HEK293 (cell line): ENCODE data around the gene RAB23.

Source experiments
- CTCF ChIA-PET: fragments of 350-600 bp; formaldehyde crosslinking; extraction: SDS; loops from one replicate; lab custom pipeline; 2021; ENCODE audit warnings: antibody characterized with exemption; lab: Yijun Ruan, JAX
- POLR2A ChIA-PET: fragments of 300-600 bp; formaldehyde crosslinking; extraction: SDS; loops from one replicate; lab custom pipeline; 2020; ENCODE audit warnings: antibody characterized with exemption, inconsistent platforms; lab: Yijun Ruan, JAX
- H3K27ac ChIP-seq: fragments of 200-500 bp; sonication (Bioruptor generic); 2 replicates; pipeline ENCODE4 v1.5.1; 2014; ENCODE audit warnings: low read depth, low read length, control low read depth, inconsistent platforms; ENCODE audit errors: extremely low read depth
- H3K36me3 ChIP-seq, 2 experiments: fragments of 200-500 bp in 1 of 2; sonication (Bioruptor generic) in 1 of 2; 1 replicate in 1 of 2; 2 replicates in 1 of 2; pipeline ENCODE4 v1.5.1; 2014 to 2017; ENCODE audit warnings: inconsistent platforms in 2 of 2, low read length in 2 of 2; ENCODE audit not compliant: control insufficient read depth in 2 of 2, insufficient read depth in 1 of 2
- H3K4me1 ChIP-seq: fragments of 200-500 bp; sonication (Bioruptor generic); 2 replicates; pipeline ENCODE4 v1.5.1; 2014; ENCODE audit warnings: mild to moderate bottlenecking, low read length, inconsistent platforms; ENCODE audit not compliant: control insufficient read depth, insufficient read depth
- H3K4me3 ChIP-seq: 2 replicates; pipeline ENCODE4 v1.5.1; 2011; ENCODE audit warnings: low read depth, mild to moderate bottlenecking, control low read depth, low read length, moderate library complexity
- H3K9me3 ChIP-seq: fragments of 200-500 bp; sonication (Bioruptor generic); 2 replicates; pipeline ENCODE4 v1.5.1; 2014; ENCODE audit warnings: low read depth, low read length, inconsistent platforms; ENCODE audit not compliant: control insufficient read depth, insufficient read depth
- GLIS2 ChIP-seq: fragments of 450-650 bp; formaldehyde crosslinking; IDR thresholded peaks from 2 replicates; pipeline ENCODE4 v1.5.1; 2016; ENCODE audit warnings: missing biosample characterization, missing genetic modification characterization
- HOXD13 ChIP-seq: sonication (generic); formaldehyde crosslinking; IDR thresholded peaks from 2 replicates; pipeline ENCODE4 v1.8.0; 2022; ENCODE audit warnings: missing genetic modification reagents, borderline replicate concordance
- OSR2 ChIP-seq: fragments of 450-650 bp; formaldehyde crosslinking; IDR thresholded peaks from 2 replicates; pipeline ENCODE4 v1.5.1; 2016; ENCODE audit warnings: missing biosample characterization, missing genetic modification characterization
- PRDM1 ChIP-seq: fragments of 450-650 bp; formaldehyde crosslinking; IDR thresholded peaks from 2 replicates; pipeline ENCODE4; 2016; ENCODE audit warnings: missing biosample characterization, missing genetic modification characterization
- SP3 ChIP-seq: fragments of 450-650 bp; formaldehyde crosslinking; IDR thresholded peaks from 2 replicates; pipeline ENCODE4 v1.5.1; 2016; ENCODE audit warnings: missing biosample characterization, missing genetic modification characterization
- WT1 ChIP-seq: fragments of 450-650 bp; formaldehyde crosslinking; IDR thresholded peaks from 2 replicates; pipeline ENCODE4 v1.5.1; 2016; ENCODE audit warnings: missing biosample characterization, missing genetic modification characterization
- YY1 ChIP-seq: fragments of 450-650 bp; formaldehyde crosslinking; IDR thresholded peaks from 2 replicates; pipeline ENCODE4 v1.5.1; 2018; ENCODE audit warnings: missing biosample characterization, missing genetic modification characterization
- ZNF341 ChIP-seq: fragments of 450-650 bp; formaldehyde crosslinking; IDR thresholded peaks from 2 replicates; pipeline ENCODE4; 2016; ENCODE audit warnings: low read depth, missing biosample characterization, missing genetic modification characterization
- ZNF350 ChIP-seq: fragments of 450-650 bp; formaldehyde crosslinking; IDR thresholded peaks from 2 replicates; pipeline ENCODE4 v1.5.0; 2017; ENCODE audit warnings: missing biosample characterization, mild to moderate bottlenecking, missing genetic modification characterization
- ZNF391 ChIP-seq: fragments of 450-650 bp; formaldehyde crosslinking; IDR thresholded peaks from 2 replicates; pipeline ENCODE4 v1.5.1; 2016; ENCODE audit warnings: low read depth, missing biosample characterization, missing genetic modification characterization, borderline replicate concordance
- ZNF426 ChIP-seq: fragments of 450-650 bp; formaldehyde crosslinking; IDR thresholded peaks from 2 replicates; pipeline ENCODE4 v1.5.1; 2017; ENCODE audit warnings: missing biosample characterization, missing genetic modification characterization, mild to moderate bottlenecking, inconsistent platforms, moderate library complexity
- ZNF544 ChIP-seq: fragments of 450-650 bp; formaldehyde crosslinking; IDR thresholded peaks from 2 replicates; pipeline ENCODE4 v1.5.0; 2017; ENCODE audit warnings: missing biosample characterization, missing genetic modification characterization
- ZNF555 ChIP-seq: fragments of 450-650 bp; formaldehyde crosslinking; conservative IDR thresholded peaks from 2 replicates; pipeline ENCODE4 v1.5.1; 2017; ENCODE audit warnings: missing biosample characterization, mild to moderate bottlenecking, missing genetic modification characterization, inconsistent platforms
- ZNF571 ChIP-seq: fragments of 450-650 bp; formaldehyde crosslinking; IDR thresholded peaks from 2 replicates; pipeline ENCODE4 v1.5.0; 2017; ENCODE audit warnings: missing biosample characterization, missing genetic modification characterization
- ZNF664 ChIP-seq: fragments of 450-650 bp; formaldehyde crosslinking; IDR thresholded peaks from 2 replicates; pipeline ENCODE4 v1.5.1; 2016; ENCODE audit warnings: missing biosample characterization, missing genetic modification characterization
- ZNF707 ChIP-seq: fragments of 450-650 bp; formaldehyde crosslinking; IDR thresholded peaks from 2 replicates; pipeline ENCODE4 v1.5.1; 2016; ENCODE audit warnings: missing biosample characterization, missing genetic modification characterization
- ZNF837 ChIP-seq: fragments of 450-650 bp; formaldehyde crosslinking; IDR thresholded peaks from 2 replicates; pipeline ENCODE4 v1.5.1; 2016; ENCODE audit warnings: missing biosample characterization, missing genetic modification characterization
- ZSCAN30 ChIP-seq: fragments of 450-650 bp; IDR thresholded peaks from 2 replicates; pipeline ENCODE4 v1.5.1; 2018; ENCODE audit warnings: missing biosample characterization, mild to moderate bottlenecking, missing genetic modification characterization, moderate library complexity
- TF ChIP-seq, protein P1 (sequence below): fragments of 450-650 bp; formaldehyde crosslinking; IDR thresholded peaks from 2 replicates; pipeline ENCODE4 v1.5.1; 2016; ENCODE audit warnings: missing biosample characterization, missing genetic modification characterization, borderline replicate concordance
- TF ChIP-seq, protein P2 (sequence below): fragments of 450-650 bp; formaldehyde crosslinking; IDR thresholded peaks from 2 replicates; pipeline ENCODE4 v1.5.1; 2016; ENCODE audit warnings: missing biosample characterization, missing genetic modification characterization

The RAB23 gene

DNA sequence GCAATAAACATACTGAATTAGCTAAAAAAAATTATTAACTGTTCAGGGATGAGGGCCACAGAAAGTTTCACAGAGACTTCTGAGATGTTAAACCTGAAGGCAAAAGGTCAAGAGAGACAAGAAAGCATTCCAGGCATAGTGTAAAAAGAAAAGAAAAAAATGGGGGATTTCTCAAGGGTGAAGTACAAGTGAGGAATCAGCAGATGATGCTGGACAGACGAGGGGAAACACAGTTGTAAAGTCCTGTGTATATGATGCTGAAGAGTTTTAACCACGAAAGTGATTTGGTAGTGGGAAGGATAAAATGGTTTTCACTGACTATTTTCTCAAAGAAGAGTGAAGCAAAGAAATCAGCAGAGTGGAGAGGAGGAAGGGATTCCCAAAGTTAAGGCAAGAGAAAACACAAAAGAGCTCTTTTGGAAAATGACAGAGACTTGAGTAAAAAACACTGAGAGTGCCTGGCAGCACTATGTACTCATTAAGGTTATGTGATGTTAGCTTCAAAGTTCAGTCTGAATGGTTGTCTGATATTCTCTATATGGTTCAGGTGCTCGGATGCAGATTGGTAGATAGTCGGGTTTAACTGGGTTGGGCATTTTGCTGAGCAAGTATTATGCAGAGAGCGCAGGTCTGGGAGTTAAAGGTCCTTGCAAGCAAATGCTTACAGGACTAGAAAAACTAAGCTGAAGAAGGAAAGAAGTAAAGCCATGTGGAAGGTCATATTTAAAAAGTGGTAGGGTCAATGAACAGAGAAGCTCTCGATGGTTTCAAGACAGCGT is 16.4 kb downstream of the RAB23 start:
- Histone ChIP-seq H3K4me1 (no peaks in the 10 kb centered on the region), H3K9me3 (no peaks in the 10 kb centered on the region), H3K36me3 (peaks cover 0 to 9% of the 10 kb centered on the region in 2 experiments; a peak in 2 of 3 replicates), H3K4me3 (no peak overlapping the region), H3K27ac (no peak overlapping the region)
- no peak for TF ChIP-seq ZNF571 (tag by site-specific recombination)
- no peak for TF ChIP-seq OSR2
- TF ChIP-seq ZNF664 (tag by site-specific recombination), result peak; percentile 65
- TF ChIP-seq PRDM1 (tag by site-specific recombination), result peak; percentile 78
- ChIA-PET POLR2A (interaction anchor here (1.3 kb wide), 1 partner anchor 16 kb away, joined by 3 read pairs; the partner anchor contains the start of gene RAB23), CTCF (interaction anchor here (0.6 to 1.4 kb wide), 8 partner anchors 8 to 301 kb away, joined by 3 to 6 read pairs (median 4); no protein-coding TSS in a partner anchor)

DNA sequence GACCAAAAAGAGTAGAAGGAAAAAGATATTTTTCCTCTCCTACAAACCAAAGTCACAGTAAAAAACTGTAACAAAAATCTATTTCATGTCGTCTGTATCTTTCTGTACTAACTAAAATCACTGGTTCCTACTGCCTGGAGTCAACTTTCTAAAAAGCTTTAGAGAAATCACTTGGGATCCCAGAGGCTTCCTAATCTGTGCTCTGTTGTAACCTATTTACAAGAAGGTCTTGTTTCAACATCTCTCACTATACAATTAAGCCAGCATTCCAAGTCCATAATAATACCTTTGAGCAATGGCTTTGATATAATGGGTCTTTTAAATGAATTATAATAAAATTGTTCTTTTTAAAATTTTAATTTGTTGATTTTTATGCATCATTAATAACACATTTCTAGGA is 20.4 kb downstream of the RAB23 start:
- peaks cover 7% of the 10 kb centered on the region for H3K4me1 ChIP-seq
- ChIA-PET POLR2A (no interaction called here), CTCF (interaction anchor here (1.4 kb wide), 1 partner anchor 66 kb away, joined by 3 read pairs; no protein-coding TSS in a partner anchor)
- H3K36me3 ChIP-seq, result peaks cover 0 to 7% of the 10 kb centered on the region in 2 experiments
- no peak overlapping the region for H3K4me3 ChIP-seq
- H3K27ac ChIP-seq, result no peak overlapping the region
- TF ChIP-seq ZNF837 (tag by site-specific recombination) (no peak), ZNF555 (tag by site-specific recombination) (no peak), ZNF426 (no peak), ZNF391 (tag by site-specific recombination) (no peak), ZSCAN30 (tag by site-specific recombination) (no peak)
- TF ChIP-seq, protein P1, sequence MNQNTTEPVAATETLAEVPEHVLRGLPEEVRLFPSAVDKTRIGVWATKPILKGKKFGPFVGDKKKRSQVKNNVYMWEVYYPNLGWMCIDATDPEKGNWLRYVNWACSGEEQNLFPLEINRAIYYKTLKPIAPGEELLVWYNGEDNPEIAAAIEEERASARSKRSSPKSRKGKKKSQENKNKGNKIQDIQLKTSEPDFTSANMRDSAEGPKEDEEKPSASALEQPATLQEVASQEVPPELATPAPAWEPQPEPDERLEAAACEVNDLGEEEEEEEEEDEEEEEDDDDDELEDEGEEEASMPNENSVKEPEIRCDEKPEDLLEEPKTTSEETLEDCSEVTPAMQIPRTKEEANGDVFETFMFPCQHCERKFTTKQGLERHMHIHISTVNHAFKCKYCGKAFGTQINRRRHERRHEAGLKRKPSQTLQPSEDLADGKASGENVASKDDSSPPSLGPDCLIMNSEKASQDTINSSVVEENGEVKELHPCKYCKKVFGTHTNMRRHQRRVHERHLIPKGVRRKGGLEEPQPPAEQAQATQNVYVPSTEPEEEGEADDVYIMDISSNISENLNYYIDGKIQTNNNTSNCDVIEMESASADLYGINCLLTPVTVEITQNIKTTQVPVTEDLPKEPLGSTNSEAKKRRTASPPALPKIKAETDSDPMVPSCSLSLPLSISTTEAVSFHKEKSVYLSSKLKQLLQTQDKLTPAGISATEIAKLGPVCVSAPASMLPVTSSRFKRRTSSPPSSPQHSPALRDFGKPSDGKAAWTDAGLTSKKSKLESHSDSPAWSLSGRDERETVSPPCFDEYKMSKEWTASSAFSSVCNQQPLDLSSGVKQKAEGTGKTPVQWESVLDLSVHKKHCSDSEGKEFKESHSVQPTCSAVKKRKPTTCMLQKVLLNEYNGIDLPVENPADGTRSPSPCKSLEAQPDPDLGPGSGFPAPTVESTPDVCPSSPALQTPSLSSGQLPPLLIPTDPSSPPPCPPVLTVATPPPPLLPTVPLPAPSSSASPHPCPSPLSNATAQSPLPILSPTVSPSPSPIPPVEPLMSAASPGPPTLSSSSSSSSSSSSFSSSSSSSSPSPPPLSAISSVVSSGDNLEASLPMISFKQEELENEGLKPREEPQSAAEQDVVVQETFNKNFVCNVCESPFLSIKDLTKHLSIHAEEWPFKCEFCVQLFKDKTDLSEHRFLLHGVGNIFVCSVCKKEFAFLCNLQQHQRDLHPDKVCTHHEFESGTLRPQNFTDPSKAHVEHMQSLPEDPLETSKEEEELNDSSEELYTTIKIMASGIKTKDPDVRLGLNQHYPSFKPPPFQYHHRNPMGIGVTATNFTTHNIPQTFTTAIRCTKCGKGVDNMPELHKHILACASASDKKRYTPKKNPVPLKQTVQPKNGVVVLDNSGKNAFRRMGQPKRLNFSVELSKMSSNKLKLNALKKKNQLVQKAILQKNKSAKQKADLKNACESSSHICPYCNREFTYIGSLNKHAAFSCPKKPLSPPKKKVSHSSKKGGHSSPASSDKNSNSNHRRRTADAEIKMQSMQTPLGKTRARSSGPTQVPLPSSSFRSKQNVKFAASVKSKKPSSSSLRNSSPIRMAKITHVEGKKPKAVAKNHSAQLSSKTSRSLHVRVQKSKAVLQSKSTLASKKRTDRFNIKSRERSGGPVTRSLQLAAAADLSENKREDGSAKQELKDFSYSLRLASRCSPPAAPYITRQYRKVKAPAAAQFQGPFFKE (tag by site-specific recombination), result no peak
- no peaks in the 10 kb centered on the region for H3K9me3 ChIP-seq

DNA sequence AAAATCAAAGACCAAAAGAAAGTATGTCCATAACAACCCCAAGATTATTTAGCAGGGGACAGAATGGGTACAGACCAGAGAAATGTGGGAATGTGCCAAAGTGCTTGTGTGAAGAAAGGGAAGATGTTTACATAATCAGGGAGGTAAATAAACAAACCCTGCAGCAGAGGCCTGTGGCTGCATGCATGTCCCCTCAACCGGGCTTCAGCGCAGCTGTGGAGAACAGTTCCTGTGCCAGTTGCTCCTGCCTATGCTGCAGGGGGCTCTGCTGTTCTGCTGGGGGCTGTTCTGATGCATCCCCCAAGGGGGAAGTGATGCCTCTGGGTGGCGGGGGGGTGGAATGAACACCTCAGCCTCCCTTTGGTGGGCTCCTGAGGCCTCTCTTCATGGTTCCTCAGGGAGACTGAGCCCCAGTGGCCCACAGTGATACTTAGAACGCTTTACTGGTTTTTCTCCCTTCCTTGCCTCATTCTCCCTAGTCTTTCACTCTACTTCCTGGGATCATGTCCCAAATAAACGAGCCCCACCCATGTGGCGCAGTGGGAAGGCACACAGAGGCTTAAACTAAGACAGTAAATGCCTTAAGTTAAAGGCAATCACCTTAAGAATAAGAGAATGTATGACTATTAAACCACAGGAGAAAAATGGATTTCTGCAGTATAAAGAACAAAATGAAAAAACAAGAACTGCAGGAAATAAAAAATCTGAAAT is 23.0 kb downstream of the RAB23 start:
- ChIA-PET CTCF (interaction anchor here (0.6 to 1.7 kb wide), 2 partner anchors 7 to 401 kb away, joined by 3 read pairs; no protein-coding TSS in a partner anchor), POLR2A (interaction anchor here (0.9 to 1.7 kb wide), 3 partner anchors 9 to 27 kb away, joined by 3 to 8 read pairs (median 3); partner anchors contain the start of genes BAG2 and RAB23)
- Histone ChIP-seq H3K4me1 (peaks cover 7% of the 10 kb centered on the region), H3K27ac (no peak overlapping the region), H3K4me3 (no peak overlapping the region), H3K36me3 (peaks cover under 1 to 10% of the 10 kb centered on the region in 2 experiments), H3K9me3 (no peaks in the 10 kb centered on the region)
- no peak for TF ChIP-seq YY1
- TF ChIP-seq GLIS2 (tag by site-specific recombination), result 0 out of 2 replicates have a peak, but pooled peaks have one; percentile 21
- TF ChIP-seq, protein P2, sequence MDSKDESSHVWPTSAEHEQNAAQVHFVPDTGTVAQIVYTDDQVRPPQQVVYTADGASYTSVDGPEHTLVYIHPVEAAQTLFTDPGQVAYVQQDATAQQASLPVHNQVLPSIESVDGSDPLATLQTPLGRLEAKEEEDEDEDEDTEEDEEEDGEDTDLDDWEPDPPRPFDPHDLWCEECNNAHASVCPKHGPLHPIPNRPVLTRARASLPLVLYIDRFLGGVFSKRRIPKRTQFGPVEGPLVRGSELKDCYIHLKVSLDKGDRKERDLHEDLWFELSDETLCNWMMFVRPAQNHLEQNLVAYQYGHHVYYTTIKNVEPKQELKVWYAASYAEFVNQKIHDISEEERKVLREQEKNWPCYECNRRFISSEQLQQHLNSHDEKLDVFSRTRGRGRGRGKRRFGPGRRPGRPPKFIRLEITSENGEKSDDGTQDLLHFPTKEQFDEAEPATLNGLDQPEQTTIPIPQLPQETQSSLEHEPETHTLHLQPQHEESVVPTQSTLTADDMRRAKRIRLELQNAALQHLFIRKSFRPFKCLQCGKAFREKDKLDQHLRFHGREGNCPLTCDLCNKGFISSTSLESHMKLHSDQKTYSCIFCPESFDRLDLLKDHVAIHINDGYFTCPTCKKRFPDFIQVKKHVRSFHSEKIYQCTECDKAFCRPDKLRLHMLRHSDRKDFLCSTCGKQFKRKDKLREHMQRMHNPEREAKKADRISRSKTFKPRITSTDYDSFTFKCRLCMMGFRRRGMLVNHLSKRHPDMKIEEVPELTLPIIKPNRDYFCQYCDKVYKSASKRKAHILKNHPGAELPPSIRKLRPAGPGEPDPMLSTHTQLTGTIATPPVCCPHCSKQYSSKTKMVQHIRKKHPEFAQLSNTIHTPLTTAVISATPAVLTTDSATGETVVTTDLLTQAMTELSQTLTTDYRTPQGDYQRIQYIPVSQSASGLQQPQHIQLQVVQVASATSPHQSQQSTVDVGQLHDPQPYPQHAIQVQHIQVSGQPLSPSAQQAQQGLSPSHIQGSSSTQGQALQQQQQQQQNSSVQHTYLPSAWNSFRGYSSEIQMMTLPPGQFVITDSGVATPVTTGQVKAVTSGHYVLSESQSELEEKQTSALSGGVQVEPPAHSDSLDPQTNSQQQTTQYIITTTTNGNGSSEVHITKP, result no peak
- no peak for TF ChIP-seq ZNF544 (tag by site-specific recombination)
- TF ChIP-seq SP3, result no peak
- no peak for TF ChIP-seq ZNF707 (tag by site-specific recombination)
- no peak for TF ChIP-seq HOXD13 (CRISPR knock-in tag)
- TF ChIP-seq ZNF341 (tag by site-specific recombination), result peak; percentile 82
- TF ChIP-seq WT1 (tag by site-specific recombination), result peak; percentile 80
- TF ChIP-seq ZNF350, result no peak
